Fibroblast of peridontal ligament (primary cell): Measurements from ENCODE around the gene GOLGA3.
"Not testable (repeated sequence)": the region's sequence is repeated elsewhere in the genome, so short reads cannot be mapped to it uniquely, and the experiment has no call there.

Experiments
- DNase-seq: peaks from one replicate; pipeline ENCODE4 v3.0.0-alpha.2; 2010; ENCODE audit errors: extremely low read depth

The GOLGA3 gene

GRCh38 chr12:132828706-132829534 lies at the start of gene GOLGA3:
TSS of gene GOLGA3 (minus strand) at chr12:132828869. CDS start at chr12:132822128, 6,741 bp downstream.
- DNase-seq, result peak; percentile 94

- not testable (repeated sequence) for DNase-seq
These were observed 46.0 kb upstream of the GOLGA3 start for GRCh38 chr12:132874620-132875019.

GRCh38 chr12:132874175-132874574 lies 45.5 kb upstream of the GOLGA3 start:
- no peak for DNase-seq

GRCh38 chr12:132873724-132874123 lies 45.1 kb upstream of the GOLGA3 start:
- no peak for DNase-seq

- no peak for DNase-seq
These were observed 44.3 kb upstream of the GOLGA3 start for GRCh38 chr12:132872975-132873421.

GRCh38 chr12:132872073-132872855 lies 43.6 kb upstream of the GOLGA3 start:
- no peak for DNase-seq

- no peak for DNase-seq
These were observed 40.9 kb upstream of the GOLGA3 start for GRCh38 chr12:132869551-132869950.

GRCh38 chr12:132866251-132866828 lies 37.7 kb upstream of the GOLGA3 start:
- DNase-seq, result peak; percentile 41

- DNase-seq, result no peak
These were observed 32.9 kb upstream of the GOLGA3 start for GRCh38 chr12:132861558-132861957.

GRCh38 chr12:132858718-132859266 lies 30.1 kb upstream of the GOLGA3 start:
- no peak for DNase-seq

- not testable (repeated sequence) for DNase-seq
These were observed 28.4 kb upstream of the GOLGA3 start for GRCh38 chr12:132857019-132857418.

GRCh38 chr12:132856581-132856980 lies 27.9 kb upstream of the GOLGA3 start:
- no peak for DNase-seq

- DNase-seq, result not testable (repeated sequence)
These were observed 26.5 kb upstream of the GOLGA3 start for GRCh38 chr12:132855211-132855610.

- DNase-seq, result no peak
These were observed 24.8 kb upstream of the GOLGA3 start for GRCh38 chr12:132853285-132854092.

GRCh38 chr12:132852496-132852895 lies 23.8 kb upstream of the GOLGA3 start:
- DNase-seq, result no peak

GRCh38 chr12:132851465-132851864 lies 22.8 kb upstream of the GOLGA3 start:
- DNase-seq, result no peak

- no peak for DNase-seq
These were observed 21.6 kb upstream of the GOLGA3 start for GRCh38 chr12:132850291-132850690.

- no peak for DNase-seq
These were observed 19.9 kb upstream of the GOLGA3 start for GRCh38 chr12:132848521-132848920.

- DNase-seq, result no peak
These were observed 19.0 kb upstream of the GOLGA3 start for GRCh38 chr12:132847363-132848356.

- DNase-seq, result not testable (repeated sequence)
These were observed 16.0 kb upstream of the GOLGA3 start for GRCh38 chr12:132844681-132845080.
